Measurements from ENCODE around the gene CFL2. TPM values are rescaled to one million over a fixed set of nuclear protein-coding genes. Genes with fewer than 3 reads are reported as not detected.
"Not testable (repeated sequence)": the region's sequence is repeated elsewhere in the genome, so short reads cannot be mapped to it uniquely, and the experiment has no call there.

The CFL2 gene
- total RNA-seq: 64.3 TPM

DNA sequence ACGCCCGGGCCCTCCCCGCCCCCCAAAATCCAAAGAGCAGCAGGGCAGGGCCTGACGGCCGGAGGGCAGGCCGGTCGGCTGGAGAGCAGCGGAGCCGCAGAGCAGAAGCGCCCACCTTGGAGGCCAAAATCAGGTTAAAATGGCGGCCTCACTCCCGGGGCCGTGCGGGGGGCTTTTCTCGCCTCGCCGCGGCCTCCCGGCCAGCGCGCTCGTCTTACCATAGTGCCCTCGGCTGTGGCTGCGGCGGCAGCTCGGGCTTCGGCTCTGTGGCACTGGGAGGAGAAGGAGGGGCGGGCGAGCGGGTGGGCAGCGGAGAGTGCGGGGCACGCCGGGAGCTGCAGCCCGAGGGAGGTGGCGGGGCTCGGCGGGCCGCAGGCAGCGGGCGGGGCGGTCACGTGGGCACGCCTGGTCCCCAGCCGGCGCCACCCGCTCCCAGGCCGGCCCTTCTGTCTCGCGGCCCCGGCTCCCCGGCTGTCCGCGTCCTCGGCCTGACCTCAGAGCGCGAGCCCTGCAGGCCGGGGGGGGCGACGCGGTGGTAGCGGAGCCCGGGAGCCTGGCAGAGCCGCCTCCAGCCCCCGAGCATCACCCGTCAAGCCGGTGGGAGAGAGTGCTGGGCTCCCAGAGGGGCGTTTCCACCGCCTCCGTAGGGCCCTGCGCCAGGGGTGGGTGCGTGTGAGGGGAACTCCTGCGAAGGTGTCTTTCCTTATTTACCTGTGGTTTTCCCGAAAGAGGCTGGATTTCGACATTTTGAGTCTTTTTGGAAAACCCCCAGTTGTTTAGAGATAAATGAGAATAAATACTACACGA lies at the start of gene CFL2:
TSS of gene CFL2 (minus strand) at position 274 of the 807 bp plus-strand sequence. CDS start at position 221, 53 bp downstream.
- peak; percentile 74 for DNase-seq (ENCODE audit: low spot score)

DNA sequence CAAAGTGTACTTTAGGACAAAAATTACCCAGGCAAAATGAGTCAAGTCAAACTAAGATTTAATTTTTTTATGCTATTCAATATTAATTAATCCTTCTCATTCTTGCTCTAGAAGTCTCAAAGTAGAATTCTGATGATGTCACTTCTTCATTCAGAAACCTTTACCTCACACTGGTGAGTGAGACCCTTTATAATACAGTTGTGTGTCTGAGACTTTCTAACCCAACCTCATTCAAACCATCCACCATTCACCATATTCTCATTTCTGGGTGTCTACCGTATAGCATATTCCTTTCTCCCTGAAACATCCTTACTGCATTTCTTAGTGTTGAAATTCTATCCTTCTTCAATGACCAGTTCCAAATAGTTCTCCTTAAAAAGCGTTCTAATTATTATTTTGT lies 40.8 kb upstream of the CFL2 start:
- DNase-seq (ENCODE audit: low spot score): no peak

DNA sequence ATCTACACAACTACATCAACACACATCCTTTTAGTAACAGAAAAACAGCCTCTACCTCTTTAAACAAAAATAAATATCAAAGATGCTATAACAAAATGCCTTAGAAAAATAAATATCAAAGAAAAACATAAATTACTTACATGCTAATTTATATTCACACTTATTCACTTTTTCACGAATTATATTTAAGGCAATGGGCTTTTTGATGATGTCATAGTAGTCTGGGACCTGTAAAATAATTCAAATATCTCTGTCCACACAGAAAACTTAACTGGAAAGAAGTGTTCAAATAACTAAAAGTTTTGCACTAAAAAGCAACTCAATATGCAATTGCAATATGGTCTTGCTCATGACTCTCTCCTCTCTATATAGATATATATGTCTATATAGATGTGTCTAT lies 40.3 kb upstream of the CFL2 start:
- DNase-seq (ENCODE audit: low spot score): no peak

DNA sequence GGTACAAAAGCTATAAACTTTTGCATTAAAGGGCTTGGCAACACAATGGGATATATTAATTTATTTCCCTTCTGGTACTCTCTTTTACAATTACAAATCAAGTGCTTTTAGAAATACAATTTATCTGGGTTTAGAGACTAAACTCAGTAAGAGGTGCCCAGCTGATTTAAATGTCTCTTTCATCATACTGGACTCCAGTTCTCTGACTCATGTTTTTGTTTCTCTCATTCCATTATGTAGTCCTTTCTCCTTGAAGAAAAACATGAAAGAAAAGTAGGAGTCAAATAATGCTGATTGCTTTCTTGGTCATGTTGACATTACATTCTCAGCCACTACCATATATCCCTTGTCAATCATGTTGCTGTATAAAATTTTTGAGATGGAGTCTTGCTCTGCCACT lies 36.3 kb upstream of the CFL2 start:
- no peak for DNase-seq (ENCODE audit: low spot score)

DNA sequence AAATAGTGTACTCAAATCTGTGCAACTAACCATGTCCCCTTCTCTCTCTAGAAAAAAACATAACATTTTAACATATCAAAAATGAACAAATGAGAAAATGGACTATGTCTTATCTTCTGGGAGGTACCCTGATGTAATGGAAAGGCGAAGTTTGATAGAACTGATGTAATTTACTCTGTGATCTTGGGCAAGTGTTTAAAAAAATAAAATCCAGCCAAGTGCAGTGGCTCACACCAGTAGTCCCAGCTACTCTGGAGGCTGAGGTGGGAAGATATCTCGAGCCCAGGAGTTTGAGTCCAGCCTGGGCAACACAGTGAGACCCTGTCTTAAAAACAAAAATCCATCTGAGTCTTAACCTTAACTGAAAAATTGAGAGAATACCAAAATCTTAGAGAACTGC lies 35.8 kb upstream of the CFL2 start:
- no peak for DNase-seq (ENCODE audit: low spot score)

DNA sequence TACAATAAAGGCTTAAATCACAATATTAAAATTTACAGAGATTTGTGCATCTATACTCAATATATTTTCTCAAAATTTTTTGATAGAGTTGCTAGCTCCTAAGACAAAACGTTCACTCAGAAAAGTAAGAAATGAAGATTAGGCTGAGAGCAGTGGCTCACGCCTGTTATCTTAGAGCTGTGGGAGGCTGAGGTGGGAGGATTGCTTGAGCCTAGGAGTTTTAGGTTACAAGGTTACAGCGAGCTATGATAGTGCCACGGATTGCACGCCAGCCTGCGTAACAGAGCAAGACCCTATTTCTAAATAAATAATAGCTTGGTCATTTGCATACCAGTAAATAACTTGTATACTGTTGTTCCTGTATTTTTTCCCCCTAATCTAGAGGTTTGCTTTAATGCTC lies 35.0 kb upstream of the CFL2 start:
- no peak for DNase-seq (ENCODE audit: low spot score)

DNA sequence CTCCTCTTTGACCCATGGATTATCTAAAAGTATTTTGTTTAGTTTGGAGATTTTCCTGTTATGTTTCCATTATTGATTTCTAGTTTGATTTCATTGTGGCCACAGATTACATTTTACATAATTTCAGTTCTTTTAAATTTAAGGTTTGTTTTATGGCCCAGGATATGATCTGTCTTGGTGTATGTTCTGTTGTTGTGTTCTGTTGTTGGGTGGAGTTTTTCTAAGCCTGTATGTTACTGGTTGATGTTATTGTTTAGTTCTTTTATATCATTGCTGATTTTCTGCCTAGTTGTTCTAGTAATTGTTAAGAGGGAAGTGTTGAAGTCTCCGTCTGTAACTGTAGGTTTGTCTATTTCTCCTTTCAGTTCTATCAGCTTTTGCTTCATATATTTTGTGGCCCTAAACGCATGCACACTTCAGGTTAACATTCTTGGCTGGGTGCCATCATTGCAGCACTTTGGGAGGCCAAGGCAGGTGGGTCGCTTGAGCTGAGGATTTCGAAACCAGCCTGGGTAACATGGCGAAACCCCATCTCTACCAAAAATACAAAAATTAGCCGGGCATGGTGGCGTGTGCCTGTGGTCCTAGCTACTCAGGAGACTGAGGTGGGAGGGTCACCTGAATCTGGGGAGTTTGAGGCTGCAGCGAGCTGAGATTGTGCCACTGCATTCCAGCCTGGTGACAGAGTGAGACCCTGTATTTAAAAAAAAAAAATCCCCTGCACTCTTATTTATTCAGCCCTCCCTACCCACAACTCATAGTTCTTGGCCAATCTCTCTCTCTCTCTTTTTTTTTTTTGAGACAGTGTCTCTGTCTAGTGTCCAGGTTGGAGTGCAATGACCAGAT lies 28.1 kb upstream of the CFL2 start:
- no peak for DNase-seq (ENCODE audit: low spot score)

DNA sequence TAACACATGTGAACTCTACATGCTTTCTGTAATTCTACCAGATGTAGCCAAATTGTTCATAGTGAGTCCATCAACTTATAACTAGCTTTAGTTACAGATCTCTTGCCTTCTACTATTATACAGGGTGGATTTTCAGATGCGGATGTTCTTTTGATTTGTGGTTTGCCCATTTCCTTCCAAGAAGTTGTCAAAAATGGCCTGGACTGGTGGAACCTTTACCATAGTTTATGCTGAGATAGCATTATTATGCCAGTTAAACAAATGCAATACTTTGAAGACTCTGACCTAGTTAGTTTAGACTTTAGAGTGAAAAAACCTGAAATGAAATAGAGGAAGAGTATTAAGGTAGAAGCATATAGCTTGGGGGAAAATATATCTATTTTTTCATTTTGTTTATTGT lies 27.4 kb upstream of the CFL2 start:
- no peak for DNase-seq (ENCODE audit: low spot score)

DNA sequence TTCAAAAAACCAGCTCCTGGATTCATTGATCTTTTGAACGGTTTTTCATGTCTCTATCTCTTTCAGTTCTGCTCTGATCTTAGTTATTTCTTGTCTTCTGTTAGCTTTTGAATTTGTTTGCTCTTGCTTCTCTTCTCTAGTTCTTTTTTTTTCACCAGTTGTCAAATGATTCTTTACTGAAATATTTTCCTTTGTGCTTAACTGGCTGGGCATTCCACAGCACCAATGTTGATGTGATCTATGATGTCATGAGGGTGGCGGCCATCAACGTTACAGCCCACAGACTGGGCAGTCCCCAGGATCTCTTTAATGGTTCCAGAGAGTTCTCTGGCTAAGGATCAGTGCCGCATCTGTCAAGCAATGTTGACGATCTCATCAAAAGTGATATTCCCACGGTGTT lies 25.7 kb upstream of the CFL2 start:
- DNase-seq (ENCODE audit: low spot score): not testable (repeated sequence)

DNA sequence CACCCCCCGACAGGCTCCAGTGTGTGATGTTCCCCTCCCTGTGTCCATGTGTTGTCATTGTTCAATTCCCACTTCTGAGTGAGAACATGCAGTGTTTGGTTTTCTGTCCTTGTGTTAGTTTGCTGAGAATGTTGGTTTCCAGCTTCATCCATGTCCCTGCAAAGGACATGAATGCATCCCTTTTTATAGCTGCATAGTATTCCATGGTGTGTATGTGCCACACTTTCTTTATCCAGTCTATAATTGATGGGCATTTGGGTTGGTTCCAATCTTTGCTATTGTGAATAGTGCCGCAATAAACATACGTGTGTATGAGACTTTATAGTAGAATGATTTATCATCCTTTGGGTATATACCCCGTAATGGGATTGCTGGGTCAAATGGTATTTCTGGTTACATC lies 22.7 kb upstream of the CFL2 start:
- DNase-seq (ENCODE audit: low spot score): not testable (repeated sequence)

DNA sequence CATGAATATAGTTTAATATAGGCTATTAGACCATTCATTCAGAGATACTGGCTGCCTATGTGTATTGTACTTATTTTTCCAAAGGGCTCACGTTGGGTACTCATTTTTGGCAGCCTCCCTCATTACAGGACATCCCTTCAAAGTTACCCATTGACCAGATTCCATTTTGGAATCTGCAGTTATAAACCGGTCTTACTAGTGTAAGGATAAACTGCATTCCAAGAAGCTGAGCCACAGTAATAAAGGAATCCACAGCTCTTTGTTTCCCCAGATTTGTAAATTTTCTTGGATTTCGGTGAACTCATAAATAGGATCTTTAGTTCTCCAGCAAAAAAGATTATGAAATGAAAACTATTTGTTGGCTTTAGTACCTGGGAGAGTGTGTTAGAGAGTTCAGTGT lies 18.9 kb upstream of the CFL2 start:
- no peak for DNase-seq (ENCODE audit: low spot score)

DNA sequence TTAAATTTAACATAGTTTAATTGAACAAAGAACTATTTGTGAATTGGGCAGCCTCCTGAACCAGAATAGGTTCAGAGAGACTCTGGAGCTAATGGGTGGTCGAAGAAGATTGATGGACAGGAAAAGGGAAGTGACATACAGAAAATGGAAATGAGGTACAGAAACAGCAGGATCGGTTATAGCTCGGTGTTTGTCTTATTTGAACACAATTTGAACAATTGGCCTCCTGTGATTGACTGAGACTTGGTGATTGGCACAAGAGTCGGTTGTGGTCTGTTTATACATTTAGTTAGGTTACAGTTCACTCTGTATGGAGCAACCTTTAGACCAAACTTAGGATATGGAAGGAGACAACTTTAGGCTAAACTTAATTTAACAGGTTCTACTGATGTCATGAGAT lies 18.4 kb upstream of the CFL2 start:
- DNase-seq (ENCODE audit: low spot score): no peak

DNA sequence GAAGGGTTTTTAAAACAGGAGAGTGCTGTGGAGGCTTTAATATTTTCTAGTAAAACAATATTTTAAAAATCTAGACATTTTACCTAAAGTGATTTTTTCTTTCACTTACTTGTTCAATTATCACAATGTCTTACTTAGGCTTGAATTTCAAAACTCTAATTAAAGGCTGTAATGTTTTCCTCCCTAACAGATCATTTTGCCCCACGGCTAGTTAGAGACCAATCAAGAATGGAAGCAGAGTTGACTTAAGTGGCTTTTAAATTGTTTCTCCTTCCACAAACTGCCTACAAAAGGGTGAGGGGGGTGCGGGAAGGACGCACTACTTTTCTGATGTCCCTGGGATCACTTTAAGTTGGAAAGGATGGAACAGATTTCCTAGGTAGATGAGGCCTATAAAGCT lies 9.5 kb upstream of the CFL2 start:
- DNase-seq (ENCODE audit: low spot score): no peak

DNA sequence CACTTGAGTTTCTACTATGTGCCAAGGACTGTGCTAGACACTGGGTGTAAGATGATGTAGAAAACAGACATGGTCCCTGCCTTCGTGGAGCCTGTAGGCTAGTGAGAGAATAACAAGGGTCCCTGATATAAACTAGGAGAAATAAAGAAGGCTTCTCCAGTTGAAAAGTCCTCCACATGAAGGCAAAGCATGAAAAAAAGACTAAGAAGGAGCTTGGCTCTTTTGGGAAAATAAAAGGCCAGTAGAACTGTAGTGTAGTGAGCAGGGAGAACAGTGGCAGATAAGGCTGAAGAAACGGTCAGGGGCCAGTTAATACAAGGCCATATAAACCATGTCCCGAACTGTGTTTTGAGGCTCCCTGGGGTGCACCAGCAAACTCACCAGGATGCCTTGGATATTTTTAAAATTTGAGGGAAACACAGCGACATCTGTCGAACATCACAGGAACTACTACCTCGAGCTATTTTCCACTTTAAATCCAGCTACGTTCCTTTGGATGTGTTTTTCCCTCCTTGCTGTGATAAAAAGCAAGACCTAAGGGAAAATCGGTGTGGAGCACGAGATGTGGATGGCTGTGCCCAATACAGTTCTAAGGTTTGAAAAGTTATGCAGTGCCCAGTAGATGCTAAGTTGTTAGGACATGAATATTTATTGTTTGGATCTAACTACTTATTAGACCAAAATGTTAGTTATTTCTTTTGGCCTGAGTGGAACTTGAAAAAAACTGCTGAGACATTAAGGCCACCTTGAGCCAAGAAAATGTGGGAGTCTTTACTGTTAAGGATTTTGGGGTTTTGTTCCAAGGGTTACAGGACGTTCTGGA lies 8.5 kb upstream of the CFL2 start:
- peak; percentile 31 for DNase-seq (ENCODE audit: low spot score)

DNA sequence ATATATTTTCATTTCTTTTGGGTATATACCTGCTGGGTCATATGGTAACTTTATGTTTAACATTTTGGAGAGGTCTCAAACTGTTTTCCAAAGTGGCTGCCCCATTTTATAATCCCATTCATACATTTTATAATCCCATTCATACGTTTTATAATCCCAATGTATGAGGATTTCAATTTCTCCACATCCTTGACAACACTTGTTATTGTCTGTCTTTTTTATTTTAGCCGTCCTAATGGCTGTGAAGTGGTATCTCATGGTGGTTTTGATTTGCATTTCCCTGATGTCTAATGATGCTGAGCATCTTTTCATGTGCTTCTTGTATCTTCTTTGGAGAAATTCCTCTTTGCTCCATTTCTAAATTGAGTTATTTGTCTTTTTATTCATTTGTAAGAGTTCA lies 6.7 kb upstream of the CFL2 start:
- no peak for DNase-seq (ENCODE audit: low spot score)

DNA sequence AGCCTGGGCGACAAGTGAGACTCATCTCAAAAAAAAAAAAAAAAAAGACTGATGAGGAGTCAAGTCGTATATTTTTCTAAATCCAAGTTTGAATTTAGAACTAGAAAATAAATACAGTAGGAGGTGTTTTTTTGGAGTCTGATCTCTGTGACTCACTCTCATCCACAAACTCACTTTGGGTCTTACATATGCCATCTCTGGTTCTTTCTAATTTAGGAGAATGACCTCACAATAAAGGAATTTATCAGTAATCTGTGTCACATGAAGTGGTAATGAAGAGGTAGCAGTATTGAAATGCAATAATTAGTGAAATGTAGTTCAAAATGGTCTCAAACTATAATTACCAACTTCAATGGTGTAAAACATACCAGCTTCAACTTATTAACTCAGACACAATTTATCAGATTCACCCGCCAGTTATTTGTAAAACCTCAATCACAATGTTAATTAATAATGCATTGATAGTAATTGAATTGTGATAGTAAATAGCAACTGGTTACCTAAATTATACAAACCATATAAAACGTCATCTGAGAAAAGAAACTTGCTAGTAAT lies 4.4 kb upstream of the CFL2 start:
- DNase-seq (ENCODE audit: low spot score): no peak

DNA sequence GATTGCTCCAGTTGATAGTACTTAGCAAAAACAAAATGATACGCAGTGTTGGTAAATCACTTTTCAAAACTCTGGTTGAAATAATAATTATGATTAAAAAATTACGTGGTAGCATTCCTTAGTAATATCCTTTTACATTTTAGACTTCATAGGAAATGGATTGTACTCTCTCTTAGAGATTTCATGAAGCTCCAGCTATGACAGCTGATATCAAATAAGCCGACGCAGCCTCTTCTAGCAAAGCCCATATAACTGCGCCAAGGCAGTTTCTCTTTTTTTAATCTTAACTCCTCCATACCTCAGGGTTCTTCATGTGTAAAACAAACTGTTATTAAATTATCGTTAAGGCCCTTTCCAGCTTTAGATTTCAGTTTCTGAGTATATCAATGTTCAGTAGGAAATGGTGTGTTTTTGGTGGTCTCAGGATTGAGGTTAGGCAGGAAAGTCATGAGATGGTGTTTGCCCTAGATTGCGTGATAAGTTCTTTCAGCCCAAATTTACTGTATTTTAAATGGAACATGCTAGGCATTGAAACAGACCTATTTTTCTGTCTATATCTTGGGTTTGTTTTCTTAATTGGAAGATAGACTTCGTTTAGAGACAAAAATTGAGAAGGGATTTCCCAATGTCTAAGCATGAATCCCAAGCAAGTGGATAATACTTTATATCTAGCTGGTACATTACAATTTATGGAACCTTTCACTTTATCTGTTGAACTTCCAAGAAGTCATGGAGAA lies 902 bp upstream of the CFL2 start:
- DNase-seq (ENCODE audit: low spot score): no peak

DNA sequence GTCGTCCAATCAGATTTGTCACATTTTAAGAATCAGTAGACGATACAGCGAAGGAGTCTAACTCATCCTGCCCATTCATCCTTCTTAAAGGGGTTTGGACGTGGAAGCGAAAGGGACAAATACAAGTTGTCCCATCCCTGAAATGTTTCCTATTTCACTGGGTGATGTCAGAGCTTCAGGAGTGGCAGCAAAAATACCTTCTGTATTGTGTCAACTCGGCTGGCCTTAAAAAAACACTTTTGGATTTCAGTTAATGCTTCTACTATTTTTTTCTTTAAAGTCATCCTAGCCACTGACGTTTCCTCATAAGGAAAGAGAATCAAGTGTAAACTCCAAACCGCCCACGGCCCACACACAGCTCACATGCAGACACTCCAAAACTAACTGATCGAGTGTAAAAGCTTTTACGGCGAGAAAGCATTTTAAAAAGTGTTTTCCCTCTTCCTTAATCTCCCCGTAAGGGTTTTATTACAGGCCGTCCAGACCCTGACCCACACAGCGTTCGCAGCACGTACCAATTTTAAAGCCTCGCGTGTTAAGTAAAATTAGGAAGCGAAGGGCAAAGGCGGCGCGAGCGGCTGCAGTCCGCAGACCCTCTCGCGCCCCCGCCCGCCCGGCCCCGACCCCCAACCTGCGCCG lies 593 bp downstream of the CFL2 start:
- peak; percentile 23 for DNase-seq (ENCODE audit: low spot score)

DNA sequence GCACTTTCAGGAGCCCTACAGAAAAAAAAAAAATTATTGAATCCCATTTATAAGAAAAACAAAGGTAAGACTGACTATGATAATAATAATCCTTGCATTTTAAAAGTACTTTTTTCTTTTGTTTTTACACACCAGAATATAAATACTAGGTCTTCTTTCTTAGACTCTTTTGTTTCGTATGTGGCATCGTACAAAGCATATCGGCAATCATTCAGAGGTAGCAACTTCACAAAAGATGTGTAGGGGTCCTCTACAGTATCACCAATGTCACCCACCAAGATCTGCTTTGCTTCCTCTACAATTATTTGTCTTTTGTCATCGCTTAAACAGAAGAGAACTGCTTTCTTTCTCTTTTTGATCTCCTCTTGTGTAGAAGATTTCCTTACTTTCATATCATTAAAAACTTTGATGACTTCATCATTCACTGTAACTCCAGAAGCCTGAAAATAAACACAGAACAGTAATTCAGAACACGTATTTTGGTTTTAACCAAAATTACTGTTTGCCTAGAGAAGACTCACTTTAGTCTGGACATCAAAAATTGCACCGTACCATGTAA lies 1.2 kb downstream of the CFL2 start:
- DNase-seq (ENCODE audit: low spot score): no peak
